Tibial nerve (tissue), 4 donors: ENCODE data around the gene VTI1A. TPM values are rescaled to one million over a fixed set of nuclear protein-coding genes. Genes with fewer than 3 reads are reported as not detected.
A peak's percentile ranks its signal among the peaks of the same experiment; 100 is the strongest.

ENCODE experiments used
- DNase-seq, 2 donors: peaks; one replicate each; pipeline ENCODE4 v3.0.0-alpha.2; 2019; ENCODE audit warnings: low spot score in 2 of 2
- H3K27ac ChIP-seq, 4 donors: fragments of 200-600 bp; sonication (generic) in 3 of 4; one replicate each; pipeline ENCODE4 v1.5.1; 2017 to 2019; ENCODE audit warnings: mild to moderate bottlenecking in 1 of 4
- H3K27me3 ChIP-seq, 2 donors: fragments of 200-600 bp; sonication (generic) in 1 of 2; one replicate each; pipeline versions ENCODE4 v1.5.1 to v1.6.0; 2017 to 2019
- H3K36me3 ChIP-seq, 3 donors: fragments of 200-600 bp; sonication (generic); one replicate each; pipeline ENCODE4 v1.5.1; 2018 to 2019
- H3K4me1 ChIP-seq, 4 donors: fragments of 200-600 bp; sonication (generic) in 3 of 4; one replicate each; pipeline ENCODE4 v1.5.1; 2017 to 2019
- H3K4me3 ChIP-seq, 4 donors: fragments of 200-600 bp; sonication (generic) in 3 of 4; one replicate each; pipeline ENCODE4 v1.5.1; 2017 to 2019; ENCODE audit warnings: mild to moderate bottlenecking in 1 of 4, moderate library complexity in 1 of 4
- H3K9me3 ChIP-seq, 4 donors: fragments of 200-600 bp; sonication (generic) in 3 of 4; one replicate each; pipeline ENCODE4 v1.5.1; 2017 to 2019
- CTCF ChIP-seq, 5 experiments: fragments of 200-600 bp in 3 of 5; fragments of 450-650 bp in 2 of 5; sonication (generic) in 3 of 5; IDR thresholded peaks; one replicate each; pipeline ENCODE4 v1.5.1; 2016 to 2019; ENCODE audit warnings: antibody characterized with exemption in 5 of 5, mild to moderate bottlenecking in 3 of 5, moderate library complexity in 2 of 5
- EP300 ChIP-seq, 2 donors: sonication (generic); formaldehyde crosslinking; IDR thresholded peaks; one replicate each; pipeline ENCODE4 v1.6.1; 2017; ENCODE audit warnings: antibody characterized with exemption in 2 of 2, mild to moderate bottlenecking in 1 of 2
- POLR2A ChIP-seq, 2 donors: fragments of 450-650 bp; IDR thresholded peaks; one replicate each; pipeline ENCODE4 v1.6.1; 2017; ENCODE audit warnings: antibody characterized with exemption in 2 of 2, mild to moderate bottlenecking in 2 of 2, moderate library complexity in 2 of 2
- WGBS, 2 donors: methylation state at CpG; one replicate each; pipeline ENCODE4 v1.1.5; 2018; 5-methylcytosine and 5-hydroxymethylcytosine counted together
- total RNA-seq, 4 donors: library from RNA; depleted of rRNA; stranded (reverse); fragments of >200 nt; gene quantifications; one replicate each; pipeline ENCODE4 v1.1.0, GENCODE V29; 2016

Gene VTI1A
- total RNA-seq, 4 donors from 2014 or later: 96.5 to 253 (median 127) TPM

GRCh38 chr10:112570585-112570984 is 123.6 kb downstream of the VTI1A start:
- TF ChIP-seq EP300 (IDR thresholded peaks at IDR 0.05) (no peak), CTCF (IDR thresholded peaks at IDR 0.05) (no peak), POLR2A (IDR thresholded peaks at IDR 0.05) (no peak)
- WGBS, 2 donors: 97 to 99% methylated on average over 3 of the region's 3 CpGs
- Histone ChIP-seq H3K36me3 (peaks cover 0 to 3% (median 0%) of the 10 kb centered on the region in 3 donors), H3K4me3 (no peak overlapping the region), H3K27me3 (no peaks in the 10 kb centered on the region), H3K27ac (no peak overlapping the region), H3K4me1 (no peaks in the 10 kb centered on the region), H3K9me3 (no peaks in the 10 kb centered on the region)
- DNase-seq: no peak

GRCh38 chr10:112579578-112579977 is 132.6 kb downstream of the VTI1A start:
- Histone ChIP-seq H3K27ac (no peak overlapping the region), H3K36me3 (no peaks in the 10 kb centered on the region), H3K27me3 (no peaks in the 10 kb centered on the region), H3K9me3 (no peaks in the 10 kb centered on the region), H3K4me3 (no peak overlapping the region), H3K4me1 (peaks cover 0 to 17% (median 2%) of the 10 kb centered on the region in 4 donors)
- TF ChIP-seq CTCF (IDR thresholded peaks at IDR 0.05) (no peak), EP300 (IDR thresholded peaks at IDR 0.05) (no peak), POLR2A (IDR thresholded peaks at IDR 0.05) (no peak)
- no peak for DNase-seq
- WGBS, 2 donors: 83 to 85% methylated on average over 1 of the region's 1 CpG

GRCh38 chr10:112580267-112580666 is 133.3 kb downstream of the VTI1A start:
- TF ChIP-seq POLR2A (IDR thresholded peaks at IDR 0.05): no peak
- no peak for TF ChIP-seq CTCF (IDR thresholded peaks at IDR 0.05)
- no peak for TF ChIP-seq EP300 (IDR thresholded peaks at IDR 0.05)
- peaks cover 0 to 24% (median 3%) of the 10 kb centered on the region in 4 donors for H3K4me1 ChIP-seq
- no peak for DNase-seq
- WGBS, 2 donors: 91 to 97% methylated on average over 2 of the region's 2 CpGs
- H3K27ac ChIP-seq: no peak overlapping the region
- H3K9me3 ChIP-seq: no peaks in the 10 kb centered on the region
- H3K27me3 ChIP-seq: no peaks in the 10 kb centered on the region
- no peaks in the 10 kb centered on the region for H3K36me3 ChIP-seq
- H3K4me3 ChIP-seq: no peak overlapping the region

- H3K27ac ChIP-seq: no peak overlapping the region
- H3K4me3 ChIP-seq: no peak overlapping the region
- no peaks in the 10 kb centered on the region for H3K27me3 ChIP-seq
- TF ChIP-seq POLR2A (IDR thresholded peaks at IDR 0.05) (no peak), CTCF (IDR thresholded peaks at IDR 0.05) (no peak), EP300 (IDR thresholded peaks at IDR 0.05) (no peak)
- H3K4me1 ChIP-seq: peaks cover 0 to 40% (median 14%) of the 10 kb centered on the region in 4 donors
- H3K9me3 ChIP-seq: no peaks in the 10 kb centered on the region
- no peak for DNase-seq
- WGBS, 2 donors: 88 to 93% methylated on average over 4 of the region's 4 CpGs
- no peaks in the 10 kb centered on the region for H3K36me3 ChIP-seq
Measured at GRCh38 chr10:112581921-112582320, 134.9 kb downstream of the VTI1A start.

- no peak overlapping the region for H3K4me3 ChIP-seq
- no peaks in the 10 kb centered on the region for H3K27me3 ChIP-seq
- 66 to 69% methylated on average over 9 of the region's 9 CpGs for WGBS, 2 donors
Measured at GRCh38 chr10:112583236-112583939, 136.4 kb downstream of the VTI1A start.

More at GRCh38 chr10:112583236-112583939, 136.4 kb downstream of the VTI1A start:
- Histone ChIP-seq H3K4me1 (peaks cover 0 to 50% (median 20%) of the 10 kb centered on the region in 4 donors), H3K36me3 (no peaks in the 10 kb centered on the region), H3K9me3 (no peaks in the 10 kb centered on the region), H3K27ac (peak overlapping the region in 1 of 4 donors; percentile 39)
- TF ChIP-seq EP300 (IDR thresholded peaks at IDR 0.05) (no peak), POLR2A (IDR thresholded peaks at IDR 0.05) (no peak), CTCF (IDR thresholded peaks at IDR 0.05) (no peak)
- no peak for DNase-seq
